ENCODE results near the gene FILIP1L.
"Not testable (repeated sequence)": the region's sequence is repeated elsewhere in the genome, so short reads cannot be mapped to it uniquely, and the experiment has no call there.

FILIP1L gene

GRCh38 chr3:100099621-100100020 lies 14.7 kb downstream of the FILIP1L start:
- Histone ChIP-seq H3K27ac (ENCODE audit: low read depth, low read length, severe bottlenecking) (no peak overlapping the region), H3K9me3 (ENCODE audit: control insufficient read depth, low read length) (no peaks in the 10 kb centered on the region), H3K36me3 (ENCODE audit: control insufficient read depth, insufficient read depth, low read length) (no peaks in the 10 kb centered on the region), H3K4me1 (ENCODE audit: control insufficient read depth, insufficient read depth, low read length, poor library complexity, severe bottlenecking) (peaks cover 8% of the 10 kb centered on the region), H3K4me3 (ENCODE audit: extremely low read depth, insufficient read depth, low read length, poor library complexity, severe bottlenecking) (no peak overlapping the region)
- 80 to 91% methylated on average over 1 of the region's 2 CpGs for WGBS, 2 experiments (ENCODE audit: insufficient coverage in 2 of 2)

GRCh38 chr3:100098784-100099070 lies 15.6 kb downstream of the FILIP1L start:
- Histone ChIP-seq H3K9me3 (ENCODE audit: control insufficient read depth, low read length) (no peaks in the 10 kb centered on the region), H3K4me1 (ENCODE audit: control insufficient read depth, insufficient read depth, low read length, poor library complexity, severe bottlenecking) (no peaks in the 10 kb centered on the region), H3K36me3 (ENCODE audit: control insufficient read depth, insufficient read depth, low read length) (no peaks in the 10 kb centered on the region), H3K4me3 (ENCODE audit: extremely low read depth, insufficient read depth, low read length, poor library complexity, severe bottlenecking) (no peak overlapping the region), H3K27ac (ENCODE audit: low read depth, low read length, severe bottlenecking) (no peak overlapping the region)

GRCh38 chr3:100097919-100098783 lies 16.1 kb downstream of the FILIP1L start:
- no peak overlapping the region for H3K4me3 ChIP-seq (ENCODE audit: extremely low read depth, insufficient read depth, low read length, poor library complexity, severe bottlenecking)
- H3K36me3 ChIP-seq (ENCODE audit: control insufficient read depth, insufficient read depth, low read length) = no peaks in the 10 kb centered on the region
- no peaks in the 10 kb centered on the region for H3K9me3 ChIP-seq (ENCODE audit: control insufficient read depth, low read length)
- 60% methylated on average over 1 of the region's 6 CpGs; no CpG with 5 or more reads in 1 of the 2 experiments for WGBS, 2 experiments (ENCODE audit: insufficient coverage in 2 of 2)
- no peaks in the 10 kb centered on the region for H3K4me1 ChIP-seq (ENCODE audit: control insufficient read depth, insufficient read depth, low read length, poor library complexity, severe bottlenecking)
- peak overlapping the region; percentile 11 for H3K27ac ChIP-seq (ENCODE audit: low read depth, low read length, severe bottlenecking)

GRCh38 chr3:100096866-100097265 lies 17.4 kb downstream of the FILIP1L start:
- WGBS, 2 experiments (ENCODE audit: insufficient coverage in 2 of 2) = 90% methylated on average over 1 of the region's 2 CpGs; no CpG with 5 or more reads in 1 of the 2 experiments
- Histone ChIP-seq H3K4me1 (ENCODE audit: control insufficient read depth, insufficient read depth, low read length, poor library complexity, severe bottlenecking) (peaks cover under 1% of the 10 kb centered on the region), H3K27ac (ENCODE audit: low read depth, low read length, severe bottlenecking) (no peak overlapping the region), H3K36me3 (ENCODE audit: control insufficient read depth, insufficient read depth, low read length) (no peaks in the 10 kb centered on the region), H3K4me3 (ENCODE audit: extremely low read depth, insufficient read depth, low read length, poor library complexity, severe bottlenecking) (no peak overlapping the region), H3K9me3 (ENCODE audit: control insufficient read depth, low read length) (no peaks in the 10 kb centered on the region)

- not testable (repeated sequence) for H3K4me3 ChIP-seq (ENCODE audit: extremely low read depth, insufficient read depth, low read length, poor library complexity, severe bottlenecking); H3K9me3 ChIP-seq (ENCODE audit: control insufficient read depth, low read length); H3K27ac ChIP-seq (ENCODE audit: low read depth, low read length, severe bottlenecking); H3K4me1 ChIP-seq (ENCODE audit: control insufficient read depth, insufficient read depth, low read length, poor library complexity, severe bottlenecking); H3K36me3 ChIP-seq (ENCODE audit: control insufficient read depth, insufficient read depth, low read length)
- 100% methylated on average over 1 of the region's 1 CpG; no CpG with 5 or more reads in 1 of the 2 experiments for WGBS, 2 experiments (ENCODE audit: insufficient coverage in 2 of 2)
Observed at GRCh38 chr3:100096286-100096685, 18.0 kb downstream of the FILIP1L start.

- H3K27ac ChIP-seq (ENCODE audit: low read depth, low read length, severe bottlenecking) = no peak overlapping the region
- no peaks in the 10 kb centered on the region for H3K36me3 ChIP-seq (ENCODE audit: control insufficient read depth, insufficient read depth, low read length)
- H3K4me1 ChIP-seq (ENCODE audit: control insufficient read depth, insufficient read depth, low read length, poor library complexity, severe bottlenecking) = peaks cover 20% of the 10 kb centered on the region
- no peaks in the 10 kb centered on the region for H3K9me3 ChIP-seq (ENCODE audit: control insufficient read depth, low read length)
- H3K4me3 ChIP-seq (ENCODE audit: extremely low read depth, insufficient read depth, low read length, poor library complexity, severe bottlenecking) = no peak overlapping the region
- no CpG with 5 or more reads among the region's 1 CpG for WGBS, 2 experiments (ENCODE audit: insufficient coverage in 2 of 2)
Observed at GRCh38 chr3:100093831-100094230, 20.5 kb downstream of the FILIP1L start.

- Histone ChIP-seq H3K4me1 (ENCODE audit: control insufficient read depth, insufficient read depth, low read length, poor library complexity, severe bottlenecking) (peaks cover 21% of the 10 kb centered on the region), H3K36me3 (ENCODE audit: control insufficient read depth, insufficient read depth, low read length) (no peaks in the 10 kb centered on the region), H3K4me3 (ENCODE audit: extremely low read depth, insufficient read depth, low read length, poor library complexity, severe bottlenecking) (no peak overlapping the region), H3K27ac (ENCODE audit: low read depth, low read length, severe bottlenecking) (peak overlapping the region; percentile 82), H3K9me3 (ENCODE audit: control insufficient read depth, low read length) (no peaks in the 10 kb centered on the region)
Observed at GRCh38 chr3:100090669-100091005, 23.7 kb downstream of the FILIP1L start.

- Histone ChIP-seq H3K4me1 (ENCODE audit: control insufficient read depth, insufficient read depth, low read length, poor library complexity, severe bottlenecking) (peaks cover 21% of the 10 kb centered on the region), H3K36me3 (ENCODE audit: control insufficient read depth, insufficient read depth, low read length) (no peaks in the 10 kb centered on the region), H3K9me3 (ENCODE audit: control insufficient read depth, low read length) (no peaks in the 10 kb centered on the region), H3K4me3 (ENCODE audit: extremely low read depth, insufficient read depth, low read length, poor library complexity, severe bottlenecking) (no peak overlapping the region), H3K27ac (ENCODE audit: low read depth, low read length, severe bottlenecking) (peak overlapping the region; percentile 82)
- 55 to 70% methylated on average over 3 to 4 of the region's 7 CpGs for WGBS, 2 experiments (ENCODE audit: insufficient coverage in 2 of 2)
Observed at GRCh38 chr3:100089812-100090668, 24.3 kb downstream of the FILIP1L start.

- no peaks in the 10 kb centered on the region for H3K9me3 ChIP-seq (ENCODE audit: control insufficient read depth, low read length)
- WGBS, 2 experiments (ENCODE audit: insufficient coverage in 2 of 2) = 80% methylated on average over 1 of the region's 2 CpGs; no CpG with 5 or more reads in 1 of the 2 experiments
- no peaks in the 10 kb centered on the region for H3K36me3 ChIP-seq (ENCODE audit: control insufficient read depth, insufficient read depth, low read length)
- no peak overlapping the region for H3K27ac ChIP-seq (ENCODE audit: low read depth, low read length, severe bottlenecking)
- no peak overlapping the region for H3K4me3 ChIP-seq (ENCODE audit: extremely low read depth, insufficient read depth, low read length, poor library complexity, severe bottlenecking)
- peaks cover 21% of the 10 kb centered on the region for H3K4me1 ChIP-seq (ENCODE audit: control insufficient read depth, insufficient read depth, low read length, poor library complexity, severe bottlenecking)
Observed at GRCh38 chr3:100088735-100089368, 25.4 kb downstream of the FILIP1L start.

- Histone ChIP-seq H3K27ac (ENCODE audit: low read depth, low read length, severe bottlenecking) (peak overlapping the region; percentile 57), H3K36me3 (ENCODE audit: control insufficient read depth, insufficient read depth, low read length) (no peaks in the 10 kb centered on the region), H3K4me1 (ENCODE audit: control insufficient read depth, insufficient read depth, low read length, poor library complexity, severe bottlenecking) (peaks cover 21% of the 10 kb centered on the region), H3K9me3 (ENCODE audit: control insufficient read depth, low read length) (no peaks in the 10 kb centered on the region), H3K4me3 (ENCODE audit: extremely low read depth, insufficient read depth, low read length, poor library complexity, severe bottlenecking) (no peak overlapping the region)
Observed at GRCh38 chr3:100087198-100087597, 27.1 kb downstream of the FILIP1L start.
